ENCODE data around the gene GALNT12.

GALNT12 gene

GRCh38 chr9:98787766-98788335 is 19.6 kb upstream of the GALNT12 start:
- TF ChIP-seq CTCF (IDR thresholded peaks at IDR 0.05; ENCODE audit: low read depth, low read length) (no peak), EZH2phosphoT487 (IDR thresholded peaks at IDR 0.05; ENCODE audit: low read depth) (no peak)
- Histone ChIP-seq H3K4me2 (ENCODE audit: low read length) (no peak overlapping the region), H3K4me3 (ENCODE audit: low read length) (no peak overlapping the region), H3K4me1 (ENCODE audit: low read length) (no peaks in the 10 kb centered on the region), H3K36me3 (replicated peaks; ENCODE audit: low read depth, low read length) (peaks cover 8% of the 10 kb centered on the region), H4K20me1 (ENCODE audit: insufficient read depth, low read length) (peaks cover 20% of the 10 kb centered on the region), H2AFZ (ENCODE audit: low read depth, low read length) (no peak overlapping the region), H3K27ac (ENCODE audit: low read length) (no peak overlapping the region), H3K79me2 (ENCODE audit: low read length) (peaks cover 14% of the 10 kb centered on the region; the same call in 1 of the 2 replicates), H3K27me3 (ENCODE audit: low read depth, low read length) (no peaks in the 10 kb centered on the region), H3K9me3 (ENCODE audit: insufficient read depth, low read length) (no peaks in the 10 kb centered on the region), H3K9ac (ENCODE audit: low read length) (no peak overlapping the region)

GRCh38 chr9:98789483-98790133 is 17.9 kb upstream of the GALNT12 start:
- peaks cover 24% of the 10 kb centered on the region for H4K20me1 ChIP-seq (ENCODE audit: insufficient read depth, low read length)

GRCh38 chr9:98790134-98790841 is 17.2 kb upstream of the GALNT12 start:
- peaks cover 8% of the 10 kb centered on the region for H3K36me3 ChIP-seq (replicated peaks; ENCODE audit: low read depth, low read length)
- no peak overlapping the region for H3K4me3 ChIP-seq (ENCODE audit: low read length)
- no peaks in the 10 kb centered on the region for H3K27me3 ChIP-seq (ENCODE audit: low read depth, low read length)
- no peak overlapping the region for H2AFZ ChIP-seq (ENCODE audit: low read depth, low read length)
- H3K27ac ChIP-seq (ENCODE audit: low read length) = no peak overlapping the region
- TF ChIP-seq CTCF (IDR thresholded peaks at IDR 0.05; ENCODE audit: low read depth, low read length) (no peak), EZH2phosphoT487 (IDR thresholded peaks at IDR 0.05; ENCODE audit: low read depth) (no peak)
- peaks cover 6% of the 10 kb centered on the region for H3K4me1 ChIP-seq (ENCODE audit: low read length)
- H3K9me3 ChIP-seq (ENCODE audit: insufficient read depth, low read length) = no peaks in the 10 kb centered on the region
- H3K4me2 ChIP-seq (ENCODE audit: low read length) = no peak overlapping the region
- H3K79me2 ChIP-seq (ENCODE audit: low read length) = peaks cover 32% of the 10 kb centered on the region
- peaks cover 24% of the 10 kb centered on the region for H4K20me1 ChIP-seq (ENCODE audit: insufficient read depth, low read length)
- no peak overlapping the region for H3K9ac ChIP-seq (ENCODE audit: low read length)

More at GRCh38 chr9:98789483-98790133, 17.9 kb upstream of the GALNT12 start:
- H3K9me3 ChIP-seq (ENCODE audit: insufficient read depth, low read length) = no peaks in the 10 kb centered on the region
- H3K4me1 ChIP-seq (ENCODE audit: low read length) = no peaks in the 10 kb centered on the region
- H2AFZ ChIP-seq (ENCODE audit: low read depth, low read length) = no peak overlapping the region
- H3K27ac ChIP-seq (ENCODE audit: low read length) = no peak overlapping the region
- H3K4me3 ChIP-seq (ENCODE audit: low read length) = no peak overlapping the region
- no peak overlapping the region for H3K9ac ChIP-seq (ENCODE audit: low read length)
- H3K36me3 ChIP-seq (replicated peaks; ENCODE audit: low read depth, low read length) = peaks cover 8% of the 10 kb centered on the region
- H3K79me2 ChIP-seq (ENCODE audit: low read length) = peaks cover 26% of the 10 kb centered on the region
- TF ChIP-seq CTCF (IDR thresholded peaks at IDR 0.05; ENCODE audit: low read depth, low read length) = no peak
- TF ChIP-seq EZH2phosphoT487 (IDR thresholded peaks at IDR 0.05; ENCODE audit: low read depth) = no peak
- H3K27me3 ChIP-seq (ENCODE audit: low read depth, low read length) = no peaks in the 10 kb centered on the region
- no peak overlapping the region for H3K4me2 ChIP-seq (ENCODE audit: low read length)
